Measurements from ENCODE around the gene CGB8. TPM values are rescaled to one million over a fixed set of nuclear protein-coding genes. Genes with fewer than 3 reads are reported as not detected.

The CGB8 gene
- polyA plus RNA-seq, 1 donor (not counting 4 experiments of a cell fraction or from before 2014, with no cell fraction given), result not detected

GRCh38 chr19:49010453-49010852 lies 38.5 kb downstream of the CGB8 start:
- Histone ChIP-seq H3K27me3 (ENCODE audit: control insufficient read depth, extremely low read depth, insufficient read depth, low read length) (no peaks in the 10 kb centered on the region), H3K36me3 (ENCODE audit: control insufficient read depth in 2 of 2, extremely low read depth in 1 of 2, insufficient read depth in 2 of 2, low read length in 2 of 2) (peaks cover 26 to 38% of the 10 kb centered on the region in 2 experiments), H3K4me2 (ENCODE audit: control insufficient read depth, extremely low read depth, insufficient read depth, low read depth, low read length) (no peak overlapping the region), H3K4me3 (ENCODE audit: control insufficient read depth in 2 of 3, extremely low read depth in 1 of 3, insufficient read depth in 2 of 3, low read depth in 1 of 3, low read length in 3 of 3) (no peak overlapping the region), H3K9me1 (ENCODE audit: control insufficient read depth, extremely low read depth, insufficient read depth, low read length) (no peaks in the 10 kb centered on the region), H3K27ac (ENCODE audit: control insufficient read depth, insufficient read depth, low read length) (no peak overlapping the region), H2AFZ (ENCODE audit: control insufficient read depth, low read length) (no peak overlapping the region), H3K9ac (ENCODE audit: control insufficient read depth, extremely low read depth, insufficient read depth, low read length) (no peak overlapping the region), H3K9me3 (ENCODE audit: control insufficient read depth, low read depth, low read length) (no peaks in the 10 kb centered on the region), H3K79me2 (ENCODE audit: control insufficient read depth, insufficient read depth, low read length) (no peaks in the 10 kb centered on the region), H3K4me1 (ENCODE audit: control insufficient read depth, extremely low read depth, insufficient read depth, low read length) (no peaks in the 10 kb centered on the region), H4K20me1 (ENCODE audit: control insufficient read depth, extremely low read depth, insufficient read depth, low read length) (no peaks in the 10 kb centered on the region)
- dilution Hi-C loops (cut with MboI; ENCODE audit: extremely low pct_ligation_motif_present, low sequenced_read_pairs), result no loop called here
- no peak for TF ChIP-seq CTCF (optimal IDR thresholded peaks at IDR 0.05 in 1 of 3, IDR thresholded peaks at IDR 0.05 in 1 of 3, conservative IDR thresholded peaks at IDR 0.05 in 1 of 3; ENCODE audit: extremely low read depth in 1 of 3, insufficient read depth in 2 of 3, low read length in 3 of 3)
- no peak for TF ChIP-seq EZH2 (IDR thresholded peaks at IDR 0.05; ENCODE audit: low read length)
- FAIRE-seq (no peak), DNase-seq (ENCODE audit: low read depth, low spot score) (no peak)

DNA sequence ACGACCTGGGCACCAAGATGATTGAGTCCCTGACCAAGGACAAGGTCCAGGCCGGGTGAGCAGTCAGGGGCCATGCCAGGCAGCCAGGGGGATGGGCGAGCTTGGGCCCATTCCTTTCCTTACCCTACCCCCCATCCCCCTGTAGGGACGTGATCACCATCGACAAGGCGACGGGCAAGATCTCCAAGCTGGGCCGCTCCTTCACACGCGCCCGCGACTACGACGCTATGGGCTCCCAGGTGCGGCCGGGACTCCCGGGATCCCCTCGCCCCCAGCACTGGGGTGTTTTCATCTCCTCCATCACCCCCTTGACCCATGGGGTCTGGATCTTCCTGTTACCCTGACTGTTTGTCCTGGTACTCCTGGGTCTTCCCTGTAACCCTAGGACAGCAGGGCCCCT lies 39.1 kb downstream of the CGB8 start:
- FAIRE-seq, result no peak
- Histone ChIP-seq H3K4me2 (ENCODE audit: control insufficient read depth, extremely low read depth, insufficient read depth, low read depth, low read length) (no peak overlapping the region), H3K9me1 (ENCODE audit: control insufficient read depth, extremely low read depth, insufficient read depth, low read length) (no peaks in the 10 kb centered on the region), H3K4me1 (ENCODE audit: control insufficient read depth, extremely low read depth, insufficient read depth, low read length) (no peaks in the 10 kb centered on the region), H3K27ac (ENCODE audit: control insufficient read depth, insufficient read depth, low read length) (no peak overlapping the region), H3K36me3 (ENCODE audit: control insufficient read depth in 2 of 2, extremely low read depth in 1 of 2, insufficient read depth in 2 of 2, low read length in 2 of 2) (peaks cover 26 to 39% of the 10 kb centered on the region in 2 experiments), H3K79me2 (ENCODE audit: control insufficient read depth, insufficient read depth, low read length) (no peaks in the 10 kb centered on the region), H3K9me3 (ENCODE audit: control insufficient read depth, low read depth, low read length) (no peaks in the 10 kb centered on the region), H4K20me1 (ENCODE audit: control insufficient read depth, extremely low read depth, insufficient read depth, low read length) (no peaks in the 10 kb centered on the region), H3K4me3 (ENCODE audit: control insufficient read depth in 2 of 3, extremely low read depth in 1 of 3, insufficient read depth in 2 of 3, low read depth in 1 of 3, low read length in 3 of 3) (no peak overlapping the region), H3K27me3 (ENCODE audit: control insufficient read depth, extremely low read depth, insufficient read depth, low read length) (no peaks in the 10 kb centered on the region), H3K9ac (ENCODE audit: control insufficient read depth, extremely low read depth, insufficient read depth, low read length) (no peak overlapping the region), H2AFZ (ENCODE audit: control insufficient read depth, low read length) (no peak overlapping the region)
- dilution Hi-C loops (cut with MboI; ENCODE audit: extremely low pct_ligation_motif_present, low sequenced_read_pairs), result no loop called here
- no peak for DNase-seq (ENCODE audit: low read depth, low spot score)
- no peak for TF ChIP-seq CTCF (optimal IDR thresholded peaks at IDR 0.05 in 1 of 3, IDR thresholded peaks at IDR 0.05 in 1 of 3, conservative IDR thresholded peaks at IDR 0.05 in 1 of 3; ENCODE audit: extremely low read depth in 1 of 3, insufficient read depth in 2 of 3, low read length in 3 of 3)
- TF ChIP-seq EZH2 (IDR thresholded peaks at IDR 0.05; ENCODE audit: low read length), result no peak

All from keratinocyte (primary cell).